LNCAP (cell line): ENCODE results near the gene CEP164.

Experiments
- TF ChIP-seq, protein P1 (sequence below): fragments of 450-650 bp; IDR thresholded peaks from 2 replicates; pipeline ENCODE4 v1.5.1; 2017; ENCODE audit warnings: mild to moderate bottlenecking

CEP164 gene

DNA sequence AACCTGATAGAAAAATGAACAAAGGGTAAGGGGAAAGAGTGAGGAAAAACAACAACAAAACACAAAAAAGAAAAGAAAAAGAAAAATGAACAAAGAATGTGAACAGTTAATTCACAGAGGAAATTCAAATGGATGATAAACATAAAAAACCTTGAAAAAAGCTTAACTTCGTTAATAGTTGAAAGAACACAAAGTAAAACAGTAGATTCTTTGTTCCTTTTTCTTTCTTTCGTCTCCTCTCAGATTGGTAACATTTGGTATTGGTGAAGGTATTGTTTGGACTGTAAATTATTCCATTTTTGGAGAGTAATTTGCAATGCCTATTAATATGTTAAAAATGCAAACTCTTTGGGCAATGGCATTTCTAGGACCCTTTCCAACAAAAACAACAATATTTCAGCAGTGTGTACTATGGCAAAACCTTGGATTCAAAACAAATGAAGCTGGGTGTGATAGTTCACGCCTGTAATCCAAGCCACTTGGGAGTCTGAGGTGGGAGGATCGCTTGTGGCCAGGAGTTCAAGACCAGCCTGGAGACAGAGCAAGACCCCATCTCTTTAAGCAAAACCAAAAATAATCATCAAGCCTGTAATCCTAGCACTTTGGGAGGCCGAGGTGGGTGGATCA is 8.3 kb upstream of the CEP164 start:
- TF ChIP-seq, protein P1, sequence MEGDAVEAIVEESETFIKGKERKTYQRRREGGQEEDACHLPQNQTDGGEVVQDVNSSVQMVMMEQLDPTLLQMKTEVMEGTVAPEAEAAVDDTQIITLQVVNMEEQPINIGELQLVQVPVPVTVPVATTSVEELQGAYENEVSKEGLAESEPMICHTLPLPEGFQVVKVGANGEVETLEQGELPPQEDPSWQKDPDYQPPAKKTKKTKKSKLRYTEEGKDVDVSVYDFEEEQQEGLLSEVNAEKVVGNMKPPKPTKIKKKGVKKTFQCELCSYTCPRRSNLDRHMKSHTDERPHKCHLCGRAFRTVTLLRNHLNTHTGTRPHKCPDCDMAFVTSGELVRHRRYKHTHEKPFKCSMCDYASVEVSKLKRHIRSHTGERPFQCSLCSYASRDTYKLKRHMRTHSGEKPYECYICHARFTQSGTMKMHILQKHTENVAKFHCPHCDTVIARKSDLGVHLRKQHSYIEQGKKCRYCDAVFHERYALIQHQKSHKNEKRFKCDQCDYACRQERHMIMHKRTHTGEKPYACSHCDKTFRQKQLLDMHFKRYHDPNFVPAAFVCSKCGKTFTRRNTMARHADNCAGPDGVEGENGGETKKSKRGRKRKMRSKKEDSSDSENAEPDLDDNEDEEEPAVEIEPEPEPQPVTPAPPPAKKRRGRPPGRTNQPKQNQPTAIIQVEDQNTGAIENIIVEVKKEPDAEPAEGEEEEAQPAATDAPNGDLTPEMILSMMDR, result no peak

DNA sequence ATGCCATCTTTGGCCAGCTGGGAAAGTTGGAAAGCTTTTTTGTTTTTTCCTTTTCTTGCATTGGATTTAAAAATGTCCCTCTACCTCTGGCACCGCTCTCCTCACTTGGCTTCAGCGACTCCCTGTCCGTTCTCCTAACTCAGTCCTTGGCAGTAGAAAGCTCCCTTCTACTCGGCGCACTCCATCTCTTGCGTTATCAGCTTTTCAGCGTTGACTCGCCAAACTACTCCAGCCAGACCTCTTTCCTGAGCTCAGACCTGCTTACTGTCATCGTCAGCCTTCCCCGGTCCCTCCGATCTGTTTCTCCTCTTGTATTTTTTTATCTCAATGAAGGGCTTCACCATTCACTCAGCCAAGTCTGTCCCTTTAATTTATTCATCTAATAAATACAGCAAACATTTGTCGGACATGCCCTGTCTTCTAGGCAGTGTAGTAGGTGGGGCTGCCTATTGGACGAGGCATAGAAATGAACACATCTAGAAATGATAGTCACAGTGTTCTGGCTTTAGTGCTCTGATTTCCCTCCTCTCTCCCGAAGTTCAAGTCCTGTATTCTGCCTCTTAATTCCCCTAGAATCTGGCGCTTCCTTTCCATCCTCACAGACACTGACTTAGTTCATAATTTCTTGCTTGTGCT is 839 bp downstream of the CEP164 start:
- TF ChIP-seq, protein P1, result no peak

DNA sequence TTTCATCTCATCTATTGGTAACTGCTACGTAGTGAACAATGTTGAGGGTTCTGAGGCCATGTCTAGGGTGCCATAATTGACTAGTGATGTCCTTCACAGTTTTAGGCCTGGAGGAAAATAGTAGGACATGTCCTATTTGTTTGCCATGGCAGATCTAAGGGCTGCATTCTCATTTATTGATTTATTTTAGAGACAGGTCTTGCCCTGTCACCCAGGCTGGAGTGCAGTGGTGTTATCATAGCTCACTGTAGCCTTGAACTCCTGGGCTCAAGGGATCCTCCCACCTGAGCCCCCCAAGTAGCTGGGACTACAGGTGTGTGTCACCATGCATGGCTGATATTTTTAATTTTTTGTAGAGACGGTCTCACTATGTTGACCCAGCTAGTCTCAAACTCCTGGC is 5.2 kb downstream of the CEP164 start:
- TF ChIP-seq, protein P1, result no peak

DNA sequence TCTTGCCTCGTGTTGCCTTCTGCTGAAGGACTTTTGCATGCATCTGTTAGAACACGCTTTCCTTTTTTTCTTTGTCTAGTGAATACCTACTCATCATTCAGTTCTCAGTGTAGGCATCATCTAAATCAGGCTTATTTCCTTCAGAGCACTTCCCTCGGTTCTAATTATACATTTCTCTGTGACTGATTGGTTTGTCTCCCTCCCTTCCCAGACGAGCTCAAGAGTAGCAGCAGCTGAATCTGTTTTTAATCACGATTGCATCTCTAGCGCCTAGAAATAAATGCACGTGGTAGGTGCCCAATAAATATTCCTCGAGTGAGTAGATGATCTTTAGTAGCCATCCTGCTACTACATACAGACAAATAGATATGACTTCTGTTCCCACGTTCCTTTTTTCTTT is 6.3 kb downstream of the CEP164 start:
- TF ChIP-seq, protein P1, result no peak

DNA sequence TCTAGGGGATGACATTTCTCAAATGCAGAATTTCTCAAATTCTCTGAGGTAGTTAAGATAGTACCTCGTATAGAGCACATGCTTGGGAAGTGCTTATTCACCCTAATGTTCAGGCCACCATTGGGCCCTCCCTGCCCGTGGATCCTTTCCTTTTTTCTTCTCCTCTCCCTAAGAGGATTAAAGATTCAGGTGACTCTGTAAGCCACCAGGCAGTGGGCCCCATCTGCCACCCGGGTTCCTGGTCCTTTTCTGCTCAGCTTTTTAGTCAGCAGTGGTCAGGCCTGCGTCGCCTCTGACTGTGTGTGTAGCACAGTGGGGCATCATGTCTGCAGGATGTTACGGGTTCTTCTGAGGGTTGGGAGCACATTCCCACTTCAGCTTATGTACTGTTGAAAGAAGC is 7.2 kb downstream of the CEP164 start:
- TF ChIP-seq, protein P1, result no peak

DNA sequence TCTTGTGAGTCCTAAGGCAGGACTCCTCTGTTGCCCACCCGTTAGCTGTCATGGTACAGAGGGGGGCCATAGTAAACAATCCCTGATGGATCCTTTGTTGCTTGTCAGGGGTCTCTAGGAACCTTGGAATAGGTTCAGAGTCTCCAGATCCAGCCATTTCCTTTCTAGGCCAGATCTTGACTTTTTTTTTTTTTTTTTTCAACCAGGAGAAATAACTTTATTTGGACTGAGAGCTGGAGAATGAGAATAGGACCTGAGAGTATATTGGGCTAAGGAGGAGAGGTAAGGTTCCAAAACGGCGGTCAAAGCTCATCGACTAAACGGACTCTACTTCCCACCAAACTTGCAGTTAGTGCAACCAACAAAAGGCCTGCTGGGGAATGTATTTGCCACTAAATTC is 7.7 kb downstream of the CEP164 start:
- TF ChIP-seq, protein P1, result no peak

DNA sequence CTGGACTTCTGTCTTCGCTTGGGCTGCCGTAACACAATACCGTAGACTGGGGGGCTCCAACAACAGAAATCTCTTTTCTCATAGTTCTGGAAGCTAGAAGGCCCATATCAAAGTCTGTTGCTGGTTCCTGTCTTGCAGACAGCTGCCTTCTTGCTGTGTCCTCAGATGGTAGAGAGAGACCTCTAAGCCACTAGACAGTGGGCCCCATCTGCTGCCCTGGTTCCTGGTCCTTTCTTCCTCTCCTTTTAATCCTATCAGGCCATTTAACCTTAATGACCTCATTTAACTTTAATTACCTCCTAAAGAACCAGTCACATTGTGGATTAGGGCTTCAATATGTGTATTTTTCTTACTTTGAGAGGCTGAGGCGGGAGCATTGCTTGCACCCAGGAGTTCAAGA is 9.4 kb downstream of the CEP164 start:
- TF ChIP-seq, protein P1, result no peak

DNA sequence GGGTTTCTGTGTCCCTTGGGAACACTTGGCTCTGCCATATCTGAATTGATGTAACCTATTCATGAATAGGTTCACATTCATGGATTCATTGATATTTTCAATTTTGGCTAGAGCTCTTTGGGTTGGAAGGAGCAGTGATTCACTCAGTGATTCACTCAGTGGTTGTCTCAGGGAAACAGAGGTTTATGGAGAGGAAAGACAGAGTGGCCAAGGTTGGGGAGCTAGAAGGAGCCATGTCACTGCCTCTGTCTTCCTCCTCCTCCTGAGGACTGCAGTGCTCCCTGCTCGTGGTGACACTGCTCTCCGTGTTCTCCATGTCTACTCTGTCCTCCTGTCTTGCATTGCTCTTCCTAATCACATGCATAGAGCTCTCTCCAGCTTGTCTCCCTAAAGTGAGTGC is 17.4 kb downstream of the CEP164 start:
- TF ChIP-seq, protein P1, result no peak
